ENCODE measurements around the gene UGT2B11. TPM values are rescaled to one million over a fixed set of nuclear protein-coding genes. Genes with fewer than 3 reads are reported as not detected.
"Not testable (repeated sequence)": the region's sequence is repeated elsewhere in the genome, so short reads cannot be mapped to it uniquely, and the experiment has no call there.

Gene UGT2B11
- not detected for total RNA-seq
- not detected for total RNA-seq (2013)

DNA sequence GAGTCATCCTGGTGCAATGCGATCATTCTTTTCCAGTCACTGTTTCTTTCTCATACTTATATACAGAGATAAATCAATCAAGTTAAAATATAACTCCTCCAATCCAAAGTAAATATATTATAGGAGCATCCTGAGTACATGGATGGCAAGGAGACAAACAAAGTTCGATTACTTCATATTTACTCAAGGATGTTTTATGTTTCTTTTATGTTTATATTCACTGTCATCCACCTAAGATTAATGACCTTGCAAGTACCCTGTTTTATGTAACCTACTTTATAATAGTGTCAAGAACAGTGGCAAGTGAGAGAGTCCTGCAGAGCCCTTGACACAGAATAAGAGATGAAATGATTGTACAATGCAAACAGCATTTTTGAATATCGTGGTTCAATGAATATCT is at the start of gene UGT2B11:
Gene UGT2B11 (minus strand): TSS at position 33 of the 400 bp plus-strand sequence. CDS start 26 bp downstream, at position 7.
- Histone ChIP-seq H3K4me1 (ENCODE audit: control insufficient read depth, insufficient read depth, low read length) (no peaks in the 10 kb centered on the region), H3K9me3 (ENCODE audit: control insufficient read depth, insufficient read depth, low read length) (no peaks in the 10 kb centered on the region), H3K36me3 (ENCODE audit: control insufficient read depth, insufficient read depth, low read length) (no peaks in the 10 kb centered on the region), H3K4me3 (ENCODE audit: low read length) (no peak within 1 kb of the TSS), H3K27me3 (ENCODE audit: control insufficient read depth, insufficient read depth, low read length) (no peaks in the 10 kb centered on the region), H3K27ac (ENCODE audit: low read length) (no peak within 1 kb of the TSS)
- intact Hi-C loops (cut with micrococcal nuclease) = no loop called here
- Mint-ChIP-seq H3K9me3 (peaks cover 4 to 5% of the 10 kb centered on the region in 2 donors), H3K4me1 (no peaks in the 10 kb centered on the region), H3K36me3 (peaks cover 8% of the 10 kb centered on the region), H3K27me3 (ENCODE audit: low read depth in 2 of 2) (no peaks in the 10 kb centered on the region), H3K4me3 (no peak within 1 kb of the TSS), H3K27ac (no peak within 1 kb of the TSS)
- ATAC-seq = no peak
- no peak for TF ChIP-seq CTCF (IDR thresholded peaks at IDR 0.05)
- DNase-seq = no peak
- 78% methylated on average over 1 of the region's 3 CpGs for WGBS (ENCODE audit: insufficient coverage)

DNA sequence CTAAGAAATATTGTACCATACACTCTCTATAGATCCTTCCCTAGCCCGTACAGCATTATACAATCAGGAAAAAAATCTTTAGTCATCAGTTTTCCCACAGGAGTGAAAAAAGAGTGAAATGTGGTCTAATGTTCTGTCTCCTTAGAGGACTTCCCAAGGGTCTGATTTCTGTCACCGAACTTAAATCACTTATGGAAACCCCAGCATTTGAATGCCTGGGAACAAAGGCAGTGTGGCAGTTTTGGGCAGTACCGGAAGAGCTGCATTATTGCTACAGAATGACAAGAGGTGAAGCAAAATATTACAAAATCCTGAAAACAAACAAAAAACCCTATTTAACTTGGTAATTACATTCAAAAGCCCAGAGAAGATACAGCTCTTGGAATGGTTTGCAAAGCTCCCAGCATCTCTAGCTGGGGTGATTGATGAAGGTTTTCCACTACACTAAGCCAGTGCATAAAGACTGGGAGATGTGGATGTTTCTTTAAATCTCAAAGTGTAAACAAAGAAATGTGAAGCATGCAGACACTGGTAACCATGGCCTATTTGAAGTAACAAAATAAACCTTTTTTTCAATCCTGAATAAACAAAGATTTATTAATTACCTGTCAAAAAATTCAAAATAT is 38.7 kb upstream of the UGT2B11 start:
- H3K9me3 ChIP-seq (ENCODE audit: control insufficient read depth, insufficient read depth, low read length); H3K4me3 ChIP-seq (ENCODE audit: low read length); H3K27ac ChIP-seq (ENCODE audit: low read length); H3K36me3 ChIP-seq (ENCODE audit: control insufficient read depth, insufficient read depth, low read length); H3K4me3 Mint-ChIP-seq; ATAC-seq; H3K27me3 Mint-ChIP-seq (ENCODE audit: low read depth in 2 of 2); DNase-seq; H3K4me1 Mint-ChIP-seq; H3K27ac Mint-ChIP-seq; H3K9me3 Mint-ChIP-seq; intact Hi-C loops (cut with micrococcal nuclease); H3K36me3 Mint-ChIP-seq; H3K27me3 ChIP-seq (ENCODE audit: control insufficient read depth, insufficient read depth, low read length); H3K4me1 ChIP-seq (ENCODE audit: control insufficient read depth, insufficient read depth, low read length): not testable (repeated sequence)
- WGBS (ENCODE audit: insufficient coverage) = 95% methylated on average over 2 of the region's 3 CpGs

DNA sequence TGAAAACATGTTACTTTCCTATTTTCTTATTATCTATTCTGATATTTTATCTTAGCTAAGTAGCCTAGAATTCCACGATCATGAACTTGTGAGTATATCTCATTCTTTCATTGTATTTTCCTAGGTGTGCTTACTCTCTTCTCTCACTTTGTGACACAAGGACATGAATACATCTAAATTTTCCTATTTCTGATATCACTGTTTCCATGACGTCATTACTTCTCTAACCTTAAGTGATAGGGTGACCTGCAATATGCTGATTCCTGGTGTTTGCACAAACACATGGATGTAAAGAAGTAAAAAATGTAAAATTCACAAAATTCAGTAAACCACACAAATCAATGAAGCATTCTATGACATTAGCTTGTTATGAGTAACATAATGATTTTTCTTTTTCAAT is 36.3 kb upstream of the UGT2B11 start:
- H3K27me3 ChIP-seq (ENCODE audit: control insufficient read depth, insufficient read depth, low read length); H3K4me1 Mint-ChIP-seq; H3K36me3 ChIP-seq (ENCODE audit: control insufficient read depth, insufficient read depth, low read length); DNase-seq; ATAC-seq; intact Hi-C loops (cut with micrococcal nuclease); H3K27ac Mint-ChIP-seq; H3K4me1 ChIP-seq (ENCODE audit: control insufficient read depth, insufficient read depth, low read length); H3K4me3 Mint-ChIP-seq; H3K9me3 ChIP-seq (ENCODE audit: control insufficient read depth, insufficient read depth, low read length); H3K4me3 ChIP-seq (ENCODE audit: low read length); H3K27ac ChIP-seq (ENCODE audit: low read length); H3K27me3 Mint-ChIP-seq (ENCODE audit: low read depth in 2 of 2): not testable (repeated sequence)
- Mint-ChIP-seq H3K36me3 (peaks cover 10% of the 10 kb centered on the region), H3K9me3 (peaks cover 8 to 14% of the 10 kb centered on the region in 2 donors)
- no CpG with 5 or more reads among the region's 2 CpGs for WGBS (ENCODE audit: insufficient coverage)

DNA sequence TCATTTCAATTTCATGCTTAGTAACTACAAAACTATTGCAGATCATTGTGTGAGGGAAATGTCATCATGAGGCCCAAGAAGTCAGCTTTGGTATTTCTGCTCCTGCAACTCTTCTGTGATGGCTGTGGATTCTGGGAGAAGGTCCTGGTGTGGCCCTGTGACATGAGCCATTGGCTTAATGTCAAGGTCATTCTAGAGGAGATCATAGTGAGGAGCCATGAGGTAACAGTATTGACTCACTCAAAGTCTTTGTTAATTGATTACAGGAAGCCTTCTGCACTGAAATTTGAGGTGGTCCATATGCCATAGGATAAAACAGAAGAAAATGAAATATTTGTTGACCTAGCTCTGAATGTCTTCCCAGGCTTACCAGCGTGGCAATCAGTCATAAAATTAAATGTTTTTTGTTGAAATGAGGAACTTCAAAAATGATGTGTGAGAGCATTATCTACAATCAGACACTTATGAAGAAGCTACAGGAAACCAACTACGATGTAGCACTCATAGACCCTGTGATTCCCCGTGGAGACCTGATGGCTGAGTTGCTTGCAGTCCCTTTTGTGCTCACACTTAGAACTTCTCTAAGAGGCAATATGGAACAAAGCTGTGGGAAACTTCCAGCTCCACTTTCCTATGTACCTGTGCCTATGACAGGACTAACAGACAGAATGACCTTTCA is 28.2 kb upstream of the UGT2B11 start:
- H3K4me1 ChIP-seq (ENCODE audit: control insufficient read depth, insufficient read depth, low read length); H3K27ac ChIP-seq (ENCODE audit: low read length); H3K9me3 ChIP-seq (ENCODE audit: control insufficient read depth, insufficient read depth, low read length); H3K27me3 ChIP-seq (ENCODE audit: control insufficient read depth, insufficient read depth, low read length); H3K27me3 Mint-ChIP-seq (ENCODE audit: low read depth in 2 of 2); intact Hi-C loops (cut with micrococcal nuclease); H3K36me3 ChIP-seq (ENCODE audit: control insufficient read depth, insufficient read depth, low read length); H3K4me3 ChIP-seq (ENCODE audit: low read length); ATAC-seq; H3K4me3 Mint-ChIP-seq; DNase-seq; H3K4me1 Mint-ChIP-seq; H3K27ac Mint-ChIP-seq: not testable (repeated sequence)
- peaks cover 12% of the 10 kb centered on the region for H3K36me3 Mint-ChIP-seq
- whole genome bisulfite sequencing (ENCODE audit: insufficient coverage) = 58% methylated on average over 3 of the region's 3 CpGs
- H3K9me3 Mint-ChIP-seq = peaks cover 14 to 20% of the 10 kb centered on the region in 2 donors

GRCh38 chr4:69241746-69242145 is 27.2 kb upstream of the UGT2B11 start:
- H3K4me1 Mint-ChIP-seq; H3K27me3 Mint-ChIP-seq (ENCODE audit: low read depth in 2 of 2); DNase-seq; H3K4me3 Mint-ChIP-seq; H3K9me3 ChIP-seq (ENCODE audit: control insufficient read depth, insufficient read depth, low read length); H3K36me3 ChIP-seq (ENCODE audit: control insufficient read depth, insufficient read depth, low read length); H3K4me1 ChIP-seq (ENCODE audit: control insufficient read depth, insufficient read depth, low read length); H3K27ac Mint-ChIP-seq; ATAC-seq; H3K27ac ChIP-seq (ENCODE audit: low read length); H3K4me3 ChIP-seq (ENCODE audit: low read length); intact Hi-C loops (cut with micrococcal nuclease); H3K27me3 ChIP-seq (ENCODE audit: control insufficient read depth, insufficient read depth, low read length): not testable (repeated sequence)
- H3K36me3 Mint-ChIP-seq = peaks cover 10% of the 10 kb centered on the region
- peaks cover 14 to 20% of the 10 kb centered on the region in 2 donors for H3K9me3 Mint-ChIP-seq
- WGBS (ENCODE audit: insufficient coverage) = 79% methylated on average over 1 of the region's 2 CpGs

DNA sequence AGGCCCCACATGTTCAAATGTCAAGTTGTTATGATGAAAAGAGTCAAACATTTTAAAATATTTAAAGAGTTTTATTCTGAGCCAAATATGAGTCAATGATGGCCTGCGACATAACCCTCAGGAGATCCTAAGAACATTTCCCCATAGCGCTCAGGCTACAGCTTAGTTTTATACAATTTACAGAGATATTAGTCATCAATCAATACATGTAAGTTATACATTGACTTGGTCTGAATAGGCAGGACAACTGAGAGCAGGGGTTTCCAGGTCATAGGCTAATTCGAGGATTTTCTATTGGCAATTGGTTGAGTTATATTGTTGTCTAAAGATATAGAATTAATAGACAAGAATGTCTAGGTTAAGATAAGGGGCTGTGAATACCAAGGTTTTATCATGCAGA is 26.2 kb upstream of the UGT2B11 start:
- WGBS (ENCODE audit: insufficient coverage) = 83% methylated on average over 1 of the region's 3 CpGs
- H3K4me3 Mint-ChIP-seq; H3K27me3 Mint-ChIP-seq (ENCODE audit: low read depth in 2 of 2); ATAC-seq; intact Hi-C loops (cut with micrococcal nuclease); H3K4me1 Mint-ChIP-seq; H3K27ac ChIP-seq (ENCODE audit: low read length); H3K9me3 ChIP-seq (ENCODE audit: control insufficient read depth, insufficient read depth, low read length); H3K36me3 ChIP-seq (ENCODE audit: control insufficient read depth, insufficient read depth, low read length); H3K27me3 ChIP-seq (ENCODE audit: control insufficient read depth, insufficient read depth, low read length); H3K4me1 ChIP-seq (ENCODE audit: control insufficient read depth, insufficient read depth, low read length); H3K27ac Mint-ChIP-seq; DNase-seq; H3K4me3 ChIP-seq (ENCODE audit: low read length); H3K36me3 Mint-ChIP-seq: not testable (repeated sequence)
- H3K9me3 Mint-ChIP-seq = peaks cover 11 to 12% of the 10 kb centered on the region in 2 donors

Data from natural killer cell (primary cell).